Mononuclear cell (primary cell): ENCODE results near the gene APMAP. TPM values are rescaled to one million over a fixed set of nuclear protein-coding genes. Genes with fewer than 3 reads are reported as not detected.

Experiments
- H3K27me3 ChIP-seq: 2 replicates; pipeline ENCODE4 v1.6.0; 2011; ENCODE audit warnings: low read length, control low read depth; ENCODE audit not compliant: insufficient read depth
- H3K4me1 ChIP-seq: 2 replicates; pipeline ENCODE4 v1.5.1; 2011; ENCODE audit warnings: mild to moderate bottlenecking, low read length, control low read depth; ENCODE audit not compliant: insufficient read depth
- H3K4me3 ChIP-seq: 2 replicates; pipeline ENCODE4 v1.5.1; 2011; ENCODE audit warnings: mild to moderate bottlenecking, low read length, moderate library complexity
- H3K9me3 ChIP-seq: 2 replicates; pipeline ENCODE4 v1.5.1; 2011; ENCODE audit warnings: low read depth, mild to moderate bottlenecking, control low read depth, low read length
- total RNA-seq: library from RNA; depleted of rRNA; stranded (reverse); fragments of >200 nt; gene quantifications from one replicate; pipeline ENCODE4 v1.2.3, GENCODE V29; 2012

Gene APMAP
- total RNA-seq, 1 donor, result 34.2 TPM

- H3K9me3 ChIP-seq, result no peaks in the 10 kb centered on the region
- no peaks in the 10 kb centered on the region for H3K27me3 ChIP-seq
- H3K4me1 ChIP-seq, result peaks cover 46% of the 10 kb centered on the region
- no peak overlapping the region for H3K4me3 ChIP-seq
These were observed 31.0 kb downstream of the APMAP start for GRCh38 chr20:24961384-24962181.

DNA sequence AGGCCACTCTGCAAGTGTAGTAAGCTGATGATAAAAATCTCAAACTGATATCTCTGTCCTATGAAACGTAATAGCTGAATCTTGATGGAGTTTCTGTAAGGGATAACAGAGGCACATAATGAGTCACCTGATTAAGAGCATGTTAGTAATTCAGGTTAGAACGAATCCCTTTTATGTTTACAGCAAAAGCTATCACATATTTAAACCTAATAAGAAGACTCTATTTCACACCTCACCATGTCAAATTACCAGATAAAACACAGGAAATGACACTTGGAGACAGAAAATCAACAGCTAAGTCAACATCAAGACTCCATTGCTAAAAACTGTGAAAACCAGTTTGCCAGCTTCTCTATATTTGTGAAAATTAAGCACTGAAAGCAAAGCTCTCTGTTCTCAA, 31.7 kb downstream of the APMAP start:
- no peaks in the 10 kb centered on the region for H3K9me3 ChIP-seq
- H3K4me1 ChIP-seq, result peaks cover 53% of the 10 kb centered on the region
- H3K27me3 ChIP-seq, result no peaks in the 10 kb centered on the region
- H3K4me3 ChIP-seq, result no peak overlapping the region

- no peaks in the 10 kb centered on the region for H3K9me3 ChIP-seq
- no peak overlapping the region for H3K4me3 ChIP-seq
- no peaks in the 10 kb centered on the region for H3K27me3 ChIP-seq
- peaks cover 58% of the 10 kb centered on the region for H3K4me1 ChIP-seq
These were observed 32.2 kb downstream of the APMAP start for GRCh38 chr20:24960302-24960801.

DNA sequence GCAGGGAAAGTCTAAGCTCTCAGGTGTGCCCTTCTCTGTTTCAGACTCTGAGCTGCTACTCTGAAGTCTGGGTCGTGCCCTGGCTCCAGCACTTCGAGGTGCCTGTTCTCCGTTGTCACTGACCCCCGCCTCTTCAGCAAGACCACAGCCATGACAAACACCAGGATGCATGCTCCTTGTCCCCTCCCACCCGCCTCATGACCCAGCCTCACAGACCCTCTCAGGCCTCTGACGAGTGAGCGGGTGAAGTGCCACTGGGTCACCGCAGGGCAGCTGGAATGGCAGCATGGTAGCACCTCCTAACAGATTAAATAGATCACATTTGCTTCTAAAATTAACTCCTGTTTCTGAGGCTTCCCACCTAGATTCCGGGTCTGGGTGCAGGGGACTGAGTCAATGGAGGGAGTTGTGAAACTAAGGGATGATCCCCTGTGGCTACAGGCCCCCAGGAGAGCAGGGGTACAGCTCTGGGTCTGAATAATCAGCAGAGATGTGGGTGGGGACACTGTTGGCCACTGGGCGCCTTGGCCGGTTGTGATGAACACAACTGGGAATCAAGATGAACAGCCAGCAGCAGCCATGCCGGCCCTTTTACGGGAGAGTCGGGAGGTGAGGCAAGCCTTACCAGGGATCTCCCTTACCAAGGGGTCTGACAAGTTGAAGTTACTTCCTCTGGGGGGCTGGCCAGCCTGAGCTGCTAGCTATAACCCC, 32.8 kb downstream of the APMAP start:
- Histone ChIP-seq H3K27me3 (no peaks in the 10 kb centered on the region), H3K4me1 (peaks cover 64% of the 10 kb centered on the region), H3K9me3 (no peaks in the 10 kb centered on the region), H3K4me3 (no peak overlapping the region)

DNA sequence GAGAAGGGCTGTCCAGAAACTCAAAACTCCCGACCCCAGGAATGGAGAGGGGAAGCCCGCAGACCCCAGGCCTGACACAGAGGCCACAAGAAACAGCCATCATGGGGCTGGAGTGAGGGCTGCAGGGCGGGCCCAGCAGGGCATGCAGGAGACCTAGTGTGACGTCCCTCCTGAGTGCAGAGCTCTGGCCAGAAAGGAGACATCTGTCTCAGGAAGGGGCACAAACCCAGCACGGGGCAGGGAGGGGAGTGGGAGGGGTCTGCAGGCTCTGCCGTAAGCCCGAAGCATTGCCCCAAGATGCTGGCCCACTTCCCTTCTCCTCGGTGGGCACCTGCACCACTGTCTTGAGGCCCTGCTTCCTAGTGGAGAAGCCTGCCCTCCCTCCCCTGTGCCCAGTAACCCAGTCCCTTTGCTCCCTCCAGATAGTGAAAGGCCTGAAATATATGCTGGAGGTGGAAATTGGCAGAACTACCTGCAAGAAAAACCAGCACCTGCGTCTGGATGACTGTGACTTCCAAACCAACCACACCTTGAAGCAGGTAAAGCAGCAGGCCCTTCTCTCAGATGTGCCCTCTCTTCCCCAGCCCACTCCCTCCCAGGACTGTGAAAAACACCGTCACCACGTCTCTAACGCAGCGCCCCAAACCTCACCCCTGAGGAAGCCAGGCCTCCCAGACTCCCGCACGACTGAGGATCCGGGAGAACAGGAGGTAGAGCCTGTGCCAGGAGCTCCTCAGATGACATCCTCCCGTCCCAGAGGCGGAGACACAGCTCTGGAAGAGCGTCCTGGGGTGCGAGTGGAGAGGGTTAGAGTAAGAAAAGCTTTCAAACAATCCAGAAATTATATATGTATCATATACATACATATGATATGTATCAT, 33.8 kb downstream of the APMAP start:
- Histone ChIP-seq H3K27me3 (no peaks in the 10 kb centered on the region), H3K4me3 (no peak overlapping the region), H3K4me1 (peaks cover 67% of the 10 kb centered on the region), H3K9me3 (no peaks in the 10 kb centered on the region)

DNA sequence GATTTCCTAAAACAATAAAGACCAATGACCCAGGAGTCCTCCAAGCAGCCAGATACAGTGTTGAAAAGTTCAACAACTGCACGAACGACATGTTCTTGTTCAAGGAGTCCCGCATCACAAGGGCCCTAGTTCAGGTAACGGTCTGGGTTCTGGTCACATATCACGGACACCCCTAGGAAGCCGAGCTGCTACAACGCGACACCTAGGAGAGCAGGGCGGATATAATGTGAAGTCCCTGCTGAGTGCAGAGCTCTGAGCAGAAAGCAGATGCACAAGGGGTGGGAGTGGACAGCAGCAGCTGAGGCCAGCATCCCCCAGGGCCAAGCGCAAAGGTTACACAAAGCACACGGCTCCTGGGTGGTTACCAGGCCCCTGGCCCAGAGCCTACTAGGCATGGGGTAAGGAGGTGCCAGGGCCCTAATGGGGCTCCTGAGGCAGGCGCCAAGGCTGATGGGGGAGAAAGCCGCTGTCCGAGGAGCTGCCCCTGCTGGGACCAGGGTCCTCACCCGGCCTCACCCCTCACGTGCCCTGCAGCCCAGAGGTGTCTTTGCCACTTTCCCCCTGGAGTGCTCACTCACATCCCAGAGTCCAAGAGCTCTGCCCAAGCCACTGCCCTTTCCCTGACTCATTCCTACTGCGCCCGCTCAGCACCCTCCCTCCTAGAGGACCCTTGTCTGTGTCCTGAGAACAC, 35.1 kb downstream of the APMAP start:
- H3K9me3 ChIP-seq, result no peaks in the 10 kb centered on the region
- H3K4me3 ChIP-seq, result no peak overlapping the region
- H3K27me3 ChIP-seq, result no peaks in the 10 kb centered on the region
- peaks cover 66% of the 10 kb centered on the region for H3K4me1 ChIP-seq

DNA sequence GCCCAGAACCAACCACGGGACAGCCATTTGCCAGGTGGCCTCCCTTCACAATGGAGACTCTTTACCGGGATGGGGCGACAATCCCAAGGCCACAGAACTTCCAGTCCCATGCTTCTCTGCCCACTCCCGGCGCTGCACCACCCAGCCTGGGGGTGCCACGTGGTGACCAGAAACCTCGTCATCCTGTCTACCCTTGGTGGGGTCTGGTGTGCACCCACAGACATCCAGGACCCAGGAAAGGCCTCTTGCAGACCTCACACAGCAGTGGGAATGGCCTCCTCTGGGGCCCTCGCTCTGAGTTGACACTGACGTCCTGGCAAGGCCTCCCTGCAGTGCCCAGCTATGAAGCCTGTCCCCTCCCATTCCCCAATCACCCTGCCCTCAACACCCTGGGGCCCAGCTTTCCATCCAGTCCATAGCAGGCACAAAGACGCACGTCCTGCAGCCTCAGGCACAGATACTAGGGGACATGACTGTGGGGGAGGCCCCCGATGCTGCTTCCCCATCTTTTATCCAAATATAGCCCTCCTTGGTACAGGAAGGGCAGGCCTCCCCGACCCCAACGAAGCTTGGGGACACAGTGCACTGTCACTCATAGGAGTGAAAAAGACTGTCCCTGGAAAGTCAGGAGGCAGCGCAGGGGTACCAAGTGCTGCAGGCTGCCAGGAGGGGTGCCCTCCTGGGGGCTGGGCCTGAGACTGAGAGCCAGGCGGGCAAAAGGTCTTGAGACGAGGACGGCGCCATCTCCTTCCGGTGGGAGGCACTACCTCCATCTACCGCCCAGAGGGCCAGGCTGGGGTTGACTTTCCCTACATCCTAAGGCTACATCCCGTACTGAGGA, 36.3 kb downstream of the APMAP start:
- Histone ChIP-seq H3K9me3 (no peaks in the 10 kb centered on the region), H3K4me1 (peaks cover 69% of the 10 kb centered on the region)

GRCh38 chr20:24955045-24955444, 37.5 kb downstream of the APMAP start:
- Histone ChIP-seq H3K9me3 (no peaks in the 10 kb centered on the region), H3K4me3 (no peak overlapping the region), H3K27me3 (no peaks in the 10 kb centered on the region), H3K4me1 (peaks cover 74% of the 10 kb centered on the region)

More for the DNA sequence above, 36.3 kb downstream of the APMAP start:
- Histone ChIP-seq H3K27me3 (no peaks in the 10 kb centered on the region), H3K4me3 (no peak overlapping the region)

GRCh38 chr20:24954566-24954965, 38.0 kb downstream of the APMAP start:
- Histone ChIP-seq H3K4me1 (peaks cover 74% of the 10 kb centered on the region), H3K4me3 (no peak overlapping the region), H3K9me3 (no peaks in the 10 kb centered on the region), H3K27me3 (no peaks in the 10 kb centered on the region)

- Histone ChIP-seq H3K27me3 (no peaks in the 10 kb centered on the region), H3K4me3 (no peak overlapping the region)
These were observed 38.4 kb downstream of the APMAP start for GRCh38 chr20:24954151-24954550.

GRCh38 chr20:24953621-24954133, 38.9 kb downstream of the APMAP start:
- H3K4me3 ChIP-seq, result no peak overlapping the region
- H3K27me3 ChIP-seq, result no peaks in the 10 kb centered on the region
- H3K9me3 ChIP-seq, result no peaks in the 10 kb centered on the region
- H3K4me1 ChIP-seq, result peaks cover 75% of the 10 kb centered on the region

More at GRCh38 chr20:24954151-24954550, 38.4 kb downstream of the APMAP start:
- Histone ChIP-seq H3K9me3 (no peaks in the 10 kb centered on the region), H3K4me1 (peaks cover 75% of the 10 kb centered on the region)

- H3K27me3 ChIP-seq, result no peaks in the 10 kb centered on the region
- H3K9me3 ChIP-seq, result no peaks in the 10 kb centered on the region
- H3K4me3 ChIP-seq, result no peak overlapping the region
- H3K4me1 ChIP-seq, result peaks cover 77% of the 10 kb centered on the region
These were observed 39.4 kb downstream of the APMAP start for GRCh38 chr20:24953209-24953575.

DNA sequence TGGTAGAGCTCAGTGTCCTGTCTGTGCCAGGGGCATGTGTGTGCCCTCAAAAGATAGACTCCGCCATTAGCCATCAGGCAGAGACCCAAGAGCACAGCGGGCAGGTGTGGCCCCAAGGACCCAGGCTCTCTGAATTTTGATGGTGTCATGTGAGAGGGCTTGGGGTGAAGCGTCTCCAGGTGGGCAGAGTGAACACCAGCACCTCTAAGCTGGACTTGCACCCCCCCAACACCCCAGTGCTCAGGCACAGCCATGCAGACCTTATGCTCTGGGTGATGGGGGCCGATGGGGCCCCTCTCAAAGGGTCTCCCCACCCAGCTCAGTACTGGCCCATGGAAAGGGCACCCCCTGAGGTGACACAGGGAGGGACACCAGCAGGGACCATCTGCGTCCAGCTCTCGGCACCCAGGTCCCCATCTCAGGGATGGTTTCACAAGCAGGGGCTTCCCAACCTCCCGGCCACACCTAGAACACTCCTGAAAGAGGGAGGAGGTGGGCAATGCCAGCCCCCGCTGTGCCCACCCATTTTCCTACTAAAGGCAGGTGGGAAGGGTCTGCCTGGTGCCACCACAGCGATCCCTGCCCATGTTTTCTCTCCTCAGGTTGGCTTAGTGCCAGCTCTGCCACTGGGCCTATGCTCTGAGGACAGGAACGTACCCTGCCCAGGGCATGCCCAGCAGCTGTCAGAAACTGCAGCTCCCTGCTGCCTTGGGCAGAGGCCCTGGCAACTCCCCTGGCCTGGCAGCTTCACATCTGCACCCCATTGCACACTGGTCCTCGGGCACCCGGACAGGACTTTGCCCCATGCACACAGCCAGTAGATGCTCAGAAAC, 40.0 kb downstream of the APMAP start:
- no peaks in the 10 kb centered on the region for H3K27me3 ChIP-seq
- no peaks in the 10 kb centered on the region for H3K9me3 ChIP-seq
- peaks cover 77% of the 10 kb centered on the region for H3K4me1 ChIP-seq
- H3K4me3 ChIP-seq, result peak overlapping the region; percentile 1
